Measurements from ENCODE around the gene ABL1. TPM values are rescaled to one million over a fixed set of nuclear protein-coding genes. Genes with fewer than 3 reads are reported as not detected.

The ABL1 gene
- total RNA-seq, 1 donor from 2014 or later: 52.1 TPM

DNA sequence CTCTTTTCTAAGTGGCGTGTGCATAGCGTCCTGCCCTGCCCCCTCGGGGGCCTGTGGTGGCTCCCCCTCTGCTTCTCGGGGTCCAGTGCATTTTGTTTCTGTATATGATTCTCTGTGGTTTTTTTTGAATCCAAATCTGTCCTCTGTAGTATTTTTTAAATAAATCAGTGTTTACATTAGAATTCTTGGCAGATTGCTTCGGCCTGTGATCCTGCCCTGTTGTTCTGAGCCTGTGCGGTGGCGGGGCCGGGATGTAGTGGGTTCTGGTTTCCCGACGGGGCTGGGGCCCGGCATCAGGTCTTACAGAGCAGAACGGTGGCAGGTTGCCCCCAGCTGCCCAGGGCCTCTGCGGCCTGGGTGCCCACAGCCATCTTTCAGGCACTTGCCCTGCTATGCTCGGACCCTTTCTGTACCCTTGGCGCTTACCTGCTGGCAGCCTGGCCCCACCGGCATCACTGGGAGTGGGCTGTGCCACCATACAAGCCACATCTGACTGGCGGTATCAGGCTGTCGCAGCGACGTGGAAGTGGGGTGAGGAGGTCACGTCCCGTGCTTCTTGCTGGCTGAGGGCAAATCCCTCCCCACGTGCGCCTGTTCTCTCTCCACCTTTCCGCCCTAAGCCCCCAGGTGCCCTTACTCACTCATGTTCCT, 52.6 kb downstream of the ABL1 start:
- no peak for DNase-seq
- Histone ChIP-seq H3K9me3 (no peaks in the 10 kb centered on the region), H3K27ac (no peak overlapping the region), H3K36me3 (peaks cover 85% of the 10 kb centered on the region), H3K4me1 (no peaks in the 10 kb centered on the region), H3K4me3 (no peak overlapping the region), H3K27me3 (no peaks in the 10 kb centered on the region)
- no peak for ATAC-seq
- TF ChIP-seq, protein P1, sequence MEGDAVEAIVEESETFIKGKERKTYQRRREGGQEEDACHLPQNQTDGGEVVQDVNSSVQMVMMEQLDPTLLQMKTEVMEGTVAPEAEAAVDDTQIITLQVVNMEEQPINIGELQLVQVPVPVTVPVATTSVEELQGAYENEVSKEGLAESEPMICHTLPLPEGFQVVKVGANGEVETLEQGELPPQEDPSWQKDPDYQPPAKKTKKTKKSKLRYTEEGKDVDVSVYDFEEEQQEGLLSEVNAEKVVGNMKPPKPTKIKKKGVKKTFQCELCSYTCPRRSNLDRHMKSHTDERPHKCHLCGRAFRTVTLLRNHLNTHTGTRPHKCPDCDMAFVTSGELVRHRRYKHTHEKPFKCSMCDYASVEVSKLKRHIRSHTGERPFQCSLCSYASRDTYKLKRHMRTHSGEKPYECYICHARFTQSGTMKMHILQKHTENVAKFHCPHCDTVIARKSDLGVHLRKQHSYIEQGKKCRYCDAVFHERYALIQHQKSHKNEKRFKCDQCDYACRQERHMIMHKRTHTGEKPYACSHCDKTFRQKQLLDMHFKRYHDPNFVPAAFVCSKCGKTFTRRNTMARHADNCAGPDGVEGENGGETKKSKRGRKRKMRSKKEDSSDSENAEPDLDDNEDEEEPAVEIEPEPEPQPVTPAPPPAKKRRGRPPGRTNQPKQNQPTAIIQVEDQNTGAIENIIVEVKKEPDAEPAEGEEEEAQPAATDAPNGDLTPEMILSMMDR (IDR thresholded peaks at IDR 0.05): no peak
- intact Hi-C loops (cut with DNase I): no loop called here

DNA sequence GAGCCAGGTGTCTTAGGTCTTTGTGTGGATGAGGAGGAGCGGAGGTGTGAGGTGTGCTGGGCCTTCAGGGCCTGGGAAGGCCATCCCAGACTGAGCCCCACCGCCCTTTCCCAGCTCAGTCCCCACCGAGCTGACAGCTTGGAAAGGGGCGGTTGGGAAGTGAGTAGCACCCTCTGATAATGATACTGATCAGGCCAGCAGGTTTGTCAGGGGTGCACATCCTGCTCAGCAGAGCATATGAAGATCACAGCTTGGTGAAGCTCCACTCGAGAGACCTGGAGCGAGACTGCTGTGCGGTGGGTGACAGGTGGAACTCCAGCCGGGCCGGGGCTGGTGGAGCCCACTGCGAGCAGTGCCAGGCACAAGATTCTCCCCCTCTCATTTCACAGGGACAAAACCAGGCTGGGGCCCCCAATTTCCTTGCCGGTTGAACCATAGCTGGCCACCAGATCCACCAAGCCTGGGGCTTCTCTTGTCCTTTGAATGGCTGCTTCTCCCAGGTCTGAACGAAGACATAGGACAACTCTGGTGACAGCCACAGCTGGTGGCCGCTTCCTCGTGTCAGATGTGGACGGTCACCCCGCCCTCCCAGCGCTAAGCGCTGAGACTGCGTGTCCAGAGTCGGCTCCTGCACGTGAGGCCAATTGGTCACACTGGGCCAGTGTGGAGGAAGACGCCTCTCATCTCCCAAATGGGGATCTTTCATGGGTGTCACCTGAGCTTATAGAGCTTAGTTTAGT, 53.3 kb downstream of the ABL1 start:
- DNase-seq: no peak
- TF ChIP-seq, protein P1 (IDR thresholded peaks at IDR 0.05): no peak
- peaks cover 83% of the 10 kb centered on the region for H3K36me3 ChIP-seq
- H3K4me3 ChIP-seq: no peak overlapping the region
- H3K9me3 ChIP-seq: no peaks in the 10 kb centered on the region
- H3K4me1 ChIP-seq: no peaks in the 10 kb centered on the region
- intact Hi-C loops (cut with DNase I): no loop called here
- ATAC-seq: no peak
- H3K27ac ChIP-seq: no peak overlapping the region
- H3K27me3 ChIP-seq: no peaks in the 10 kb centered on the region

DNA sequence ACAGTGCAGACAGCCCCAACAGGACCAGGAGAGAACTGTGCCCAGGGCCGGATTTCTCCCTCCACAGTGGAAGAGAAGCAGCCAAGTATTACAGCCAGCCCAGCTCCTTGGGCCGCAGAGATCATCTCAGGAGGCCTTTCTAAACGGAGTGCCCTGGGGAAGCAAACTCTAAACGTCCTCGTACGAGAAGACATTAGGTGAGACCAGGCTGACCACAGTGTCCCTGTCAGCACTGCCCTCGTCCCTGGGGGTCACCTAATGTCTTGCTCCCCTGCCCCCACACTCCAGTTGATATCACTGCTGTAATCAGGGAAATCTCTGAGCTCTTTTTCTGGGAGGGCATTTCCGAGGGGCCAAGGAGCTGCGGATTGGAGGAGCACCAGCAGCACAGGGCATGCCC, 55.1 kb downstream of the ABL1 start:
- DNase-seq (no peak), ATAC-seq (no peak)
- peaks cover 65% of the 10 kb centered on the region for H3K36me3 ChIP-seq
- H3K9me3 ChIP-seq: no peaks in the 10 kb centered on the region
- no peak overlapping the region for H3K27ac ChIP-seq
- intact Hi-C loops (cut with DNase I): no loop called here
- no peak overlapping the region for H3K4me3 ChIP-seq
- H3K27me3 ChIP-seq: no peaks in the 10 kb centered on the region
- no peaks in the 10 kb centered on the region for H3K4me1 ChIP-seq
- TF ChIP-seq, protein P1 (IDR thresholded peaks at IDR 0.05): no peak

DNA sequence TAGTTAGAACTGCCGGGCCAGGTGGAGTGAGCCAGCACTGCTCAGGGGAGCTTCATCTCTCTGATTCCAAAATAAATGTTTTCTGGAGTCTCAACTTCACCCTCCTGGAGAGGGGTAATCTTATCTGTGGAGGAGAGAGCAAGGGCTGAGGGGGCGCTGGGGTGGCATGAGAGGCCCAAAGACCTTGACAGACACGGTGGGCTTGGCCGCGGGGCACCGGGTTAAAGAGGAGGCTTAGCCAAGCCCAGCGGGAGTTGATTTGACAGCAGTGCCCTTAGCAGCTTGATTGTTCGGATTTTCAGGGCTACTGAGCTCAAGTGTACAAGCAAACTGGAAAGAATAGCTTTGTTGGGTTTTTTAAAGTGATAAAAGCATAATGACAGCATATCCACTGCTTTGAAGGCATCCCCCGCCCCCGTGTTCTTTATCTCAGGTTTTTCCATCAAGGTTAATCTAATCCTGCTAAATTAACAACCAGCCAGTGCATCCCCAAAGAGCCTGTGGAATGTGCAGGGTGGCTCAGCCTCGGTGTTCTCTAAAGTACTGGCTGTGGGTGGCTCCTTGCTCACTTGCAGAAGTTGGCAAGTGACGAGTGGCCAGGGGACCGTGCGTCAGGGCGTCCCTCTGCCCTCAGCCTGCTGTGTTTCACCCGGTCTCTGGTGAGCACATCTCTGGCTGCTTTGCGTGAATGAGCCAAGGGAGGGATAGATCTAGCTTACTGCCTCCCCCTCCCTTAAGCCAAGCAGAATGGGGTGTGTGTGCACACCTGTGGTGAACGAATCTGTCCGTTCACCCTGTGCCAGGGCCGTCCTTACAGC, 56.0 kb downstream of the ABL1 start:
- DNase-seq: no peak
- TF ChIP-seq, protein P1 (IDR thresholded peaks at IDR 0.05): no peak
- intact Hi-C loops (cut with DNase I): no loop called here
- H3K4me3 ChIP-seq: no peak overlapping the region
- no peaks in the 10 kb centered on the region for H3K9me3 ChIP-seq
- H3K27ac ChIP-seq: no peak overlapping the region
- ATAC-seq: no peak
- H3K36me3 ChIP-seq: peaks cover 55% of the 10 kb centered on the region
- no peaks in the 10 kb centered on the region for H3K27me3 ChIP-seq
- no peaks in the 10 kb centered on the region for H3K4me1 ChIP-seq

DNA sequence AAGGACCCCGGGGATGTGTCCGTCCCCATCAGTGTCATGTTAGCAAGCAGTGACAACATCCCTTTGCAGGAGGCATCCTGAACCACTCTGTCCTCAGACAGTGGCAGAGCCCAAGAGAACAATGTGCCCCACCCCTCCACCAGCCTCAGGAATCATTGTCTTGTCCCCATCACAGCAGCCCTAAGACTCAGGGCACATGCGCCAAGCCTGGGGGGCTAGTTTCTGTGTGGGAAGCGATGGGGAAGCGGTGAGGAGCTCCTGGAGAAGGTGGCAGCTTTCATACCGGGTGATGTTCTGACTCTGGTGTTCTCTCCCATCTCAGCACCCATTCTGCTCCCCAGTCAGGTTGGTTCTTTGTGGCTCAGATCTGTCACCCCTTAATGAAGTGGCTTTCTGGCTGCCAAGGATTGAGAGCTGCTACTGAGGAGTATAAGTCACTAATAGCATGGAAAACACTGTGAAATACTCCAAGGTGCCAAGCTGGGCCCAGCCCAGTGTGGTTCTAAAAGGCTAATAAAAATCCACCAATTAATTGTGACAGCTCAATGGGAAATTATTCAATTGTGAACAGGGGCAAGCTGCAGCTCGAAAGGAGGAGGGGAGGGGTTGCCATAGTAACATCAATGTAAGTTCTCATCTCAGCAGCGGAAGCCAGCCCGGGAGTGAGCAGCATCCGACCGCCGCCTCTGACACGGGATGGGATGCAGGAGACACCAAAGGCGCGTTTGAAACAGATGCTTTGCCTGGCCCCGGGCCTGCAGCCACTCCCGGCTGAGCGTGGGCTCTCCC, 56.8 kb downstream of the ABL1 start:
- DNase-seq: no peak

More for the DNA sequence above, 56.8 kb downstream of the ABL1 start:
- TF ChIP-seq, protein P1 (IDR thresholded peaks at IDR 0.05): no peak
- Histone ChIP-seq H3K36me3 (peaks cover 47% of the 10 kb centered on the region), H3K27ac (no peak overlapping the region), H3K4me1 (no peaks in the 10 kb centered on the region), H3K27me3 (no peaks in the 10 kb centered on the region), H3K4me3 (no peak overlapping the region), H3K9me3 (no peaks in the 10 kb centered on the region)
- intact Hi-C loops (cut with DNase I): no loop called here
- ATAC-seq: no peak
